GM12892 (cell line): ENCODE results near the gene MYH10.

Experiments used
- POLR2A ChIP-seq: IDR thresholded peaks from 2 replicates; pipeline ENCODE4 v1.6.1; 2011; ENCODE audit warnings: low read depth, low read length, control low read depth
- POLR2AphosphoS5 ChIP-seq: IDR thresholded peaks from 2 replicates; pipeline ENCODE4 v1.6.1; 2011; ENCODE audit warnings: low read depth, low read length, control low read depth
- TAF1 ChIP-seq: IDR thresholded peaks from 2 replicates; pipeline ENCODE4 v1.6.1; 2011; ENCODE audit warnings: low read depth, mild to moderate bottlenecking, control low read depth, low read length, borderline replicate concordance

DNA sequence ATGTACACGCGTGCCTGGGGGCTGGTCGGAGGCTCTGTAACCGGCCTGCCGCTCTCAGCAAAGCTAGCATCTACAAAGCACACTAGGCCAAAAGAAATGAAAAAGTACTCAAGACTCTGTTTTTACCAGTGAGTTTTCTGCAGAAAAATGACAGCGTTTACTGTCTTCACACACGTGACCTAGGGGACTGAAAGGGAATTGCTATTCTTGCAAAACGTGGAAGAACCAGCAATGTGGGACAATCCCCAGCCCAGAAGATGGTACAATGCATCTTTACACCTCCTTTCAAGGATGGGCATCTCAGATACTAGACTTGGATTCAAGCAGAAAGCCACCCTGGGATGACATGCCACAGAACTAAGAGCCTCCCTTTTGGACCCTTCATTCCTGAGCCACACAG lies 153.4 kb downstream of the MYH10 start:
- no peak for TF ChIP-seq POLR2A
- no peak for TF ChIP-seq POLR2AphosphoS5
- TF ChIP-seq TAF1, result no peak
